Esophagus muscularis mucosa (tissue), 2 donors: ENCODE data around the gene TRABD2A.
"Not testable (repeated sequence)": the region's sequence is repeated elsewhere in the genome, so short reads cannot be mapped to it uniquely, and the experiment has no call there.

Experiments
- EP300 ChIP-seq: sonication (generic); formaldehyde crosslinking; IDR thresholded peaks from one replicate; pipeline ENCODE4 v1.6.1; 2017; ENCODE audit warnings: antibody characterized with exemption
- POLR2A ChIP-seq: fragments of 450-650 bp; IDR thresholded peaks from one replicate; pipeline ENCODE4 v1.6.1; 2017; ENCODE audit warnings: antibody characterized with exemption, moderate library complexity, mild to moderate bottlenecking, low read depth

GRCh38 chr2:84875619-84876018 is 5.3 kb downstream of the TRABD2A start:
- TF ChIP-seq POLR2A, EP300: not testable (repeated sequence)
